GM23248 (cell line): Measurements from ENCODE around the gene SMIM8. TPM values are rescaled to one million over a fixed set of nuclear protein-coding genes. Genes with fewer than 3 reads are reported as not detected.

Source experiments
- DNase-seq: peaks from one replicate; pipeline ENCODE4 v3.0.0-alpha.2; 2015
- H2AFZ ChIP-seq: fragments of 200-600 bp; sonication (generic); 2 replicates; pipeline ENCODE4 v1.6.1; 2016; ENCODE audit warnings: antibody characterized with exemption
- H3F3A ChIP-seq: fragments of 200-600 bp; sonication (generic); 2 replicates; pipeline ENCODE4 v1.6.1; 2016; ENCODE audit warnings: mild to moderate bottlenecking, antibody characterized with exemption, mixed run types; ENCODE audit not compliant: insufficient read depth
- H3K27ac ChIP-seq: fragments of 200-600 bp; sonication (generic); 2 replicates; pipeline ENCODE4 v1.5.1; 2016; ENCODE audit warnings: mild to moderate bottlenecking
- H3K27me3 ChIP-seq: fragments of 200-600 bp; sonication (generic); replicated peaks from 2 replicates; pipeline ENCODE4 v1.6.1; 2016; ENCODE audit warnings: mild to moderate bottlenecking; ENCODE audit not compliant: insufficient read depth
- H3K36me3 ChIP-seq: fragments of 200-600 bp; sonication (generic); 2 replicates; pipeline ENCODE4 v1.6.1; 2016; ENCODE audit warnings: low read depth, mild to moderate bottlenecking
- H3K4me1 ChIP-seq: fragments of 200-600 bp; sonication (generic); 2 replicates; pipeline ENCODE4 v1.6.1; 2016; ENCODE audit warnings: mild to moderate bottlenecking; ENCODE audit not compliant: insufficient read depth
- H3K4me2 ChIP-seq: fragments of 200-600 bp; sonication (generic); one replicate; pipeline ENCODE4 v1.6.1; 2016; ENCODE audit warnings: mild to moderate bottlenecking; ENCODE audit not compliant: unreplicated experiment
- H3K4me3 ChIP-seq: fragments of 200-600 bp; sonication (generic); 2 replicates; pipeline ENCODE4 v1.5.1; 2016; ENCODE audit warnings: mild to moderate bottlenecking
- H3K79me2 ChIP-seq: fragments of 200-600 bp; sonication (generic); 2 replicates; pipeline ENCODE4 v1.6.1; 2016; ENCODE audit warnings: mild to moderate bottlenecking; ENCODE audit not compliant: insufficient read depth
- H3K9ac ChIP-seq: fragments of 200-600 bp; sonication (generic); 2 replicates; pipeline ENCODE4 v1.6.1; 2016; ENCODE audit warnings: mild to moderate bottlenecking
- H3K9me2 ChIP-seq: fragments of 200-600 bp; sonication (generic); 2 replicates; pipeline ENCODE4 v1.6.1; 2016; ENCODE audit warnings: mixed run types, mild to moderate bottlenecking, moderate library complexity; ENCODE audit not compliant: insufficient read depth
- H3K9me3 ChIP-seq: fragments of 200-600 bp; sonication (generic); one replicate; pipeline ENCODE4 v1.6.1; 2017; ENCODE audit warnings: low read depth
- H4K20me1 ChIP-seq: fragments of 200-600 bp; sonication (generic); 2 replicates; pipeline ENCODE4 v1.6.0; 2016; ENCODE audit not compliant: insufficient read depth
- EZH2 ChIP-seq: fragments of 200-600 bp; sonication (generic); IDR thresholded peaks from 2 replicates; pipeline ENCODE4 v1.6.1; 2018; ENCODE audit warnings: antibody characterized with exemption, mild to moderate bottlenecking; ENCODE audit not compliant: insufficient read depth, poor library complexity, severe bottlenecking
- EZH2phosphoT487 ChIP-seq: fragments of 200-600 bp; sonication (generic); IDR thresholded peaks from 2 replicates; pipeline ENCODE4 v1.6.1; 2018; ENCODE audit warnings: antibody characterized with exemption, moderate library complexity, mild to moderate bottlenecking, low read depth; ENCODE audit not compliant: insufficient read depth
- WGBS, 2 experiments: methylation state at CpG; one replicate each; pipeline ENCODE4 v1.1.6; 2015 to 2017; ENCODE audit warnings: low lambda C conversion rate in 2 of 2, low coverage in 1 of 2; ENCODE audit errors: missing lambda C conversion rate in 2 of 2; 5-methylcytosine and 5-hydroxymethylcytosine counted together
- in situ Hi-C: fragments of 300-500 bp; cut with MboI; formaldehyde crosslinking; loops from 2 replicates; pipeline ENCODE4 v1.15.0; 2020
- polyA plus RNA-seq: library from polyadenylated mRNA; unstranded; fragments of >200 nt; fragmentation: Nextera tagmentation; extraction: Ambion mirVana; gene quantifications from 2 replicates; pipeline ENCODE4 v1.2.1, GENCODE V29; 2016
- total RNA-seq: library from RNA; depleted of rRNA; stranded (reverse); fragments of >200 nt; shearing (Covaris generic); gene quantifications from 2 replicates; pipeline ENCODE4 v1.2.3, GENCODE V29; 2014; rRNA removed

SMIM8 gene
- total and polyA plus RNA-seq, 2 experiments from 2014 or later = 2.4 to 8.7 TPM

- Histone ChIP-seq H2AFZ (no peak overlapping the region), H3K79me2 (no peaks in the 10 kb centered on the region), H3K9ac (no peak overlapping the region), H4K20me1 (no peaks in the 10 kb centered on the region), H3K9me2 (no peaks in the 10 kb centered on the region), H3K4me3 (no peak overlapping the region), H3K36me3 (no peaks in the 10 kb centered on the region), H3F3A (no peaks in the 10 kb centered on the region), H3K4me2 (no peak overlapping the region), H3K27ac (no peak overlapping the region), H3K4me1 (no peaks in the 10 kb centered on the region), H3K9me3 (no peaks in the 10 kb centered on the region), H3K27me3 (no peaks in the 10 kb centered on the region)
- TF ChIP-seq EZH2phosphoT487 = no peak
- TF ChIP-seq EZH2 = no peak
- 83 to 89% methylated on average over 5 of the region's 5 CpGs for WGBS, 2 experiments
- no peak for DNase-seq
- in situ Hi-C loops = no loop called here
Measured at GRCh38 chr6:87382861-87383260, 60.5 kb downstream of the SMIM8 start.

GRCh38 chr6:87384038-87384437, 61.6 kb downstream of the SMIM8 start:
- 64 to 73% methylated on average over 1 of the region's 1 CpG for WGBS, 2 experiments
- in situ Hi-C loops = no loop called here

DNA sequence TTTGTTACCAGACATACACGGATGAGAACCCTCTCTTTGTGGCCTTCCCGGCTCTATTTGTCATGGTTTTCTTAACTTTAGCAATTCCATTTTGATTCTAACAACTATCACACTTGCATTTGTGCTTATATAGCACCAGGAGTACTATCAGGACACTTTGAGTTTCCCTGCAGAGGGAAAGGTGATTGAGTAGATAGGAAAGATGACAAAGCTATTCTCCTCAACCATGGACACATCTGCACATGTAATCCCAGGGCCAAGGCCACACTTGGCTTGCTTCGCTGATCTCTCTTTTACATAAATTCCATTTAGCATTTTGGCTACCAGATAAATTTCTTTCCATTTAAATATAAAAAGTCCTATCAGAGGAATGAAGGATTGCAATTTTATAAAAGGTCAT, 62.1 kb downstream of the SMIM8 start:
- in situ Hi-C loops = no loop called here
- no peaks in the 10 kb centered on the region for H4K20me1 ChIP-seq

More at GRCh38 chr6:87384038-87384437, 61.6 kb downstream of the SMIM8 start:
- H3K27ac ChIP-seq = no peak overlapping the region
- no peak overlapping the region for H3K4me2 ChIP-seq
- TF ChIP-seq EZH2 (no peak), EZH2phosphoT487 (no peak)
- no peaks in the 10 kb centered on the region for H3K27me3 ChIP-seq
- no peaks in the 10 kb centered on the region for H3K36me3 ChIP-seq
- no peaks in the 10 kb centered on the region for H3K9me3 ChIP-seq
- no peak for DNase-seq
- no peak overlapping the region for H2AFZ ChIP-seq
- no peak overlapping the region for H3K9ac ChIP-seq
- no peaks in the 10 kb centered on the region for H3K79me2 ChIP-seq
- H3F3A ChIP-seq = no peaks in the 10 kb centered on the region
- H4K20me1 ChIP-seq = no peaks in the 10 kb centered on the region
- no peaks in the 10 kb centered on the region for H3K9me2 ChIP-seq
- no peak overlapping the region for H3K4me3 ChIP-seq
- H3K4me1 ChIP-seq = no peaks in the 10 kb centered on the region

GRCh38 chr6:87391334-87391733, 68.9 kb downstream of the SMIM8 start:
- H3K9me3 ChIP-seq = no peaks in the 10 kb centered on the region
- no peak overlapping the region for H3K9ac ChIP-seq
- peak; percentile 51 for DNase-seq
- H3K4me3 ChIP-seq = no peak overlapping the region
- no peaks in the 10 kb centered on the region for H4K20me1 ChIP-seq
- no peak overlapping the region for H2AFZ ChIP-seq
- H3K27me3 ChIP-seq = no peaks in the 10 kb centered on the region
- TF ChIP-seq EZH2 (no peak), EZH2phosphoT487 (no peak)
- H3F3A ChIP-seq = no peaks in the 10 kb centered on the region
- no peaks in the 10 kb centered on the region for H3K9me2 ChIP-seq
- no peak overlapping the region for H3K27ac ChIP-seq
- no peaks in the 10 kb centered on the region for H3K36me3 ChIP-seq
- no peaks in the 10 kb centered on the region for H3K79me2 ChIP-seq
- H3K4me2 ChIP-seq = no peak overlapping the region
- WGBS, 2 experiments = 34 to 35% methylated on average over 3 of the region's 3 CpGs
- in situ Hi-C loops = no loop called here
- H3K4me1 ChIP-seq = no peaks in the 10 kb centered on the region

More for the DNA sequence above, 62.1 kb downstream of the SMIM8 start:
- no peaks in the 10 kb centered on the region for H3F3A ChIP-seq
- H3K4me3 ChIP-seq = no peak overlapping the region
- no peaks in the 10 kb centered on the region for H3K36me3 ChIP-seq
- no peak overlapping the region for H2AFZ ChIP-seq
- H3K4me2 ChIP-seq = no peak overlapping the region
- no peaks in the 10 kb centered on the region for H3K9me2 ChIP-seq
- H3K9ac ChIP-seq = no peak overlapping the region
- H3K27ac ChIP-seq = no peak overlapping the region
- H3K4me1 ChIP-seq = no peaks in the 10 kb centered on the region
- H3K27me3 ChIP-seq = no peaks in the 10 kb centered on the region
- TF ChIP-seq EZH2phosphoT487 (no peak), EZH2 (no peak)
- WGBS, 2 experiments = 96% methylated on average over 3 of the region's 3 CpGs
- DNase-seq = no peak
- H3K79me2 ChIP-seq = no peaks in the 10 kb centered on the region
- H3K9me3 ChIP-seq = no peaks in the 10 kb centered on the region

Other genes starting within 250 kb of the SMIM8 start
- 6.1 and 6.3 TPM in 2 replicates for gene CGA, start 227.5 kb upstream of the SMIM8 start, total RNA-seq
- gene CGA, start 227.5 kb upstream of the SMIM8 start, polyA plus RNA-seq = 6.6 and 8.9 TPM in 2 replicates
- 14.1 and 31.5 TPM in 2 replicates for gene ZNF292, start 167.0 kb upstream of the SMIM8 start, total RNA-seq
- 17.9 and 21.7 TPM in 2 replicates for gene ZNF292, start 167.0 kb upstream of the SMIM8 start, polyA plus RNA-seq
- gene GJB7, start 6.7 kb downstream of the SMIM8 start, total RNA-seq = not detected in 2 replicates
- 0.08 and 0.23 TPM in 2 replicates for gene GJB7, start 6.7 kb downstream of the SMIM8 start, polyA plus RNA-seq
- 0.51 and 1.5 TPM in 2 replicates for gene C6orf163, start 22.2 kb downstream of the SMIM8 start, total RNA-seq
- 0.19 and 0.33 TPM in 2 replicates for gene C6orf163, start 22.2 kb downstream of the SMIM8 start, polyA plus RNA-seq
- 1.9 TPM in 1 of 2 replicates, not detected in the other for gene CFAP206, start 85.4 kb downstream of the SMIM8 start, total RNA-seq
- gene CFAP206, start 85.4 kb downstream of the SMIM8 start, polyA plus RNA-seq = 0.14 TPM in 1 of 2 replicates, not detected in the other
- gene SLC35A1, start 150.4 kb downstream of the SMIM8 start, total RNA-seq = 20.6 and 25.6 TPM in 2 replicates
- gene SLC35A1, start 150.4 kb downstream of the SMIM8 start, polyA plus RNA-seq = 31.4 and 32.8 TPM in 2 replicates